A549 (cell line): ENCODE results near the gene PDZD2. TPM values are rescaled to one million over a fixed set of nuclear protein-coding genes. Genes with fewer than 3 reads are reported as not detected.

Experiments used
- ATAC-seq, 2 experiments: fragments of 200-7000 bp in 1 of 2; fragments of >200 bp in 1 of 2; cut with Nextera tagmentation in 1 of 2; cut with Tn5 transposase in 1 of 2; 3 replicates each; pipeline versions ENCODE4 v1.8.0 to v1.9.1; 2018 to 2020; ENCODE audit warnings: mild to moderate bottlenecking in 1 of 2, moderate library complexity in 1 of 2
- CTCF ChIA-PET: fragments of 300-600 bp; sonication (Branson Sonifier 250); formaldehyde crosslinking; extraction: SDS; loops from one replicate; lab custom pipeline; 2021; ENCODE audit warnings: antibody characterized with exemption, inconsistent platforms; lab: Yijun Ruan, JAX
- POLR2A ChIA-PET: fragments of 350-600 bp; formaldehyde crosslinking; extraction: SDS; loops from one replicate; lab custom pipeline; 2021; ENCODE audit warnings: antibody characterized with exemption, inconsistent platforms; lab: Yijun Ruan, JAX
- DNase-seq, 2 experiments: peaks; one replicate each; pipeline versions ENCODE4 v3.0.0 to v3.0.0-alpha.2; 2011 to 2016; ENCODE audit warnings: low read depth in 1 of 2, low spot score in 1 of 2
- FAIRE-seq: peaks from 2 replicates; lab custom pipeline; 2011; peaks lifted over from hg19 to GRCh38; lab: Jason Lieb, UNC
- H3K27ac ChIP-seq, 2 experiments: fragments of >200 bp; sonication (Bioruptor Twin); formaldehyde crosslinking; 3 replicates each; pipeline ENCODE4 v1.5.1; 2016 to 2017
- H3K4me1 ChIP-seq: fragments of >200 bp; sonication (Bioruptor Twin); formaldehyde crosslinking; 3 replicates; pipeline ENCODE4 v1.6.1; 2016
- H3K4me2 ChIP-seq: fragments of >200 bp; sonication (Bioruptor Twin); formaldehyde crosslinking; 3 replicates; pipeline ENCODE4 v1.6.1; 2016
- H3K4me3 ChIP-seq: fragments of >200 bp; sonication (Bioruptor Twin); formaldehyde crosslinking; 3 replicates; pipeline ENCODE4 v1.5.1; 2016
- H3K9me3 ChIP-seq: fragments of >200 bp; sonication (Bioruptor Twin); formaldehyde crosslinking; 3 replicates; pipeline ENCODE4 v1.6.1; 2016
- CBX8 ChIP-seq: fragments of 200-600 bp; sonication (generic); IDR thresholded peaks from 2 replicates; pipeline ENCODE4 v1.6.1; 2016
- CHD2 ChIP-seq: fragments of 150-350 bp; IDR thresholded peaks from 2 replicates; pipeline ENCODE4 v1.6.1; 2014; ENCODE audit warnings: low read length; ENCODE audit not compliant: partially characterized antibody
- CHD4 ChIP-seq: fragments of 200-600 bp; sonication (generic); IDR thresholded peaks from 2 replicates; pipeline ENCODE4 v1.6.1; 2016; ENCODE audit warnings: antibody characterized with exemption, mild to moderate bottlenecking, borderline replicate concordance
- CTCF ChIP-seq: fragments of >200 bp; sonication (Bioruptor Twin); formaldehyde crosslinking; IDR thresholded peaks from 3 replicates; pipeline ENCODE4 v1.5.1; 2016
- ELK1 ChIP-seq: fragments of 150-350 bp; IDR thresholded peaks from 2 replicates; pipeline ENCODE4 v1.6.1; 2014; ENCODE audit warnings: low read depth, mild to moderate bottlenecking, low read length
- ESRRA ChIP-seq: fragments of 150-350 bp; IDR thresholded peaks from 2 replicates; pipeline ENCODE4 v1.6.1; 2014; ENCODE audit warnings: mild to moderate bottlenecking, low read length, borderline replicate concordance
- FOSB ChIP-seq: fragments of 250-450 bp; sonication (Bioruptor Pico); IDR thresholded peaks from 2 replicates; pipeline ENCODE4 v1.5.0; 2020; ENCODE audit warnings: mild to moderate bottlenecking, moderate library complexity
- FOSL2 ChIP-seq, 2 experiments: fragments of 450-650 bp in 1 of 2; fragments of >200 bp in 1 of 2; sonication (Bioruptor Twin) in 1 of 2; formaldehyde crosslinking; IDR thresholded peaks; 2 replicates each; pipeline versions ENCODE4 v1.5.0 to v1.6.1; 2016 to 2020; ENCODE audit warnings: mild to moderate bottlenecking in 1 of 2, moderate library complexity in 1 of 2
- HDAC2 ChIP-seq: fragments of 200-600 bp; sonication (generic); IDR thresholded peaks from 2 replicates; pipeline ENCODE4 v1.6.1; 2016
- HOXA7 ChIP-seq: fragments of 250-450 bp; sonication (Bioruptor Pico); IDR thresholded peaks from 2 replicates; pipeline ENCODE4 v1.5.0; 2020; ENCODE audit warnings: mild to moderate bottlenecking, moderate library complexity
- JUN ChIP-seq, 2 experiments: fragments of >200 bp; sonication (Bioruptor Twin); formaldehyde crosslinking; IDR thresholded peaks; 2 replicates in 1 of 2; 3 replicates in 1 of 2; pipeline ENCODE4 v1.6.1; 2016 to 2017
- KDM1A ChIP-seq: fragments of 200-600 bp; sonication (generic); IDR thresholded peaks from 2 replicates; pipeline ENCODE4 v1.6.1; 2016; ENCODE audit warnings: low read depth, mild to moderate bottlenecking
- KDM5A ChIP-seq: fragments of 200-600 bp; sonication (generic); IDR thresholded peaks from 2 replicates; pipeline ENCODE4 v1.6.1; 2016; ENCODE audit warnings: antibody characterized with exemption, mild to moderate bottlenecking
- MAZ ChIP-seq: fragments of 150-350 bp; IDR thresholded peaks from 2 replicates; pipeline ENCODE4 v1.6.1; 2014; ENCODE audit warnings: antibody characterized with exemption, low read depth, low read length, borderline replicate concordance
- NFE2L2 ChIP-seq: fragments of 150-350 bp; conservative IDR thresholded peaks from 2 replicates; pipeline ENCODE4 v1.6.1; 2014; ENCODE audit warnings: low read length
- NPAS2 ChIP-seq: fragments of 250-450 bp; sonication (Bioruptor Pico); IDR thresholded peaks from 2 replicates; pipeline ENCODE4 v1.8.0; 2022; ENCODE audit warnings: mild to moderate bottlenecking, moderate library complexity, borderline replicate concordance
- NR3C1 ChIP-seq: fragments of >200 bp; sonication (Bioruptor Twin); formaldehyde crosslinking; IDR thresholded peaks from 3 replicates; pipeline ENCODE4 v1.6.1; 2017
- POLR2A ChIP-seq: IDR thresholded peaks from 2 replicates; pipeline ENCODE4 v1.6.1; 2012; ENCODE audit warnings: mild to moderate bottlenecking, low read length
- POLR2AphosphoS2 ChIP-seq: conservative IDR thresholded peaks from 2 replicates; pipeline ENCODE4 v1.6.1; 2012; ENCODE audit warnings: low read length, improper control_type of control experiment, inconsistent platforms
- RAD21 ChIP-seq, 2 experiments: fragments of >200 bp in 1 of 2; sonication (Bioruptor Twin) in 1 of 2; formaldehyde crosslinking in 1 of 2; IDR thresholded peaks in 1 of 2; conservative IDR thresholded peaks in 1 of 2; 2 replicates in 1 of 2; 3 replicates in 1 of 2; pipeline ENCODE4 v1.6.1; 2012 to 2018; ENCODE audit warnings: inconsistent platforms in 1 of 2
- RNF2 ChIP-seq: fragments of 200-600 bp; sonication (generic); IDR thresholded peaks from 2 replicates; pipeline ENCODE4 v1.6.1; 2016; ENCODE audit warnings: low read depth, mild to moderate bottlenecking, antibody characterized with exemption, moderate library complexity, borderline replicate concordance
- SMC3 ChIP-seq: fragments of >200 bp; sonication (Bioruptor Twin); formaldehyde crosslinking; IDR thresholded peaks from 3 replicates; pipeline ENCODE4 v1.6.1; 2018; ENCODE audit warnings: inconsistent platforms
- TFCP2L1 ChIP-seq: fragments of 250-450 bp; sonication (Bioruptor Pico); IDR thresholded peaks from 2 replicates; pipeline ENCODE4 v1.5.0; 2021; ENCODE audit warnings: mild to moderate bottlenecking
- ZFP36 ChIP-seq: fragments of 450-650 bp; IDR thresholded peaks from 2 replicates; pipeline ENCODE4 v1.6.1; 2014; ENCODE audit warnings: borderline replicate concordance; ENCODE audit not compliant: partially characterized antibody
- whole genome bisulfite sequencing: methylation state at CpG from one replicate; pipeline ENCODE4 v1.1.6; 2017; ENCODE audit errors: missing lambda C conversion rate; 5-methylcytosine and 5-hydroxymethylcytosine counted together
- polyA plus RNA-seq, 4 experiments: library from polyadenylated mRNA; depleted of rRNA in 3 of 4; stranded (reverse); fragments of >200 nt; fragmentation: RNase III in 1 of 4; extraction: RNeasy Plus Mini Kit Qiagen cat#74134 plus additional on column Dnase treatment in 1 of 4; gene quantifications; 2 replicates in 3 of 4; 3 replicates in 1 of 4; pipeline ENCODE4 v1.2.3, GENCODE V29; 2011 to 2017
- TF ChIP-seq, protein P1 (sequence below): fragments of 250-450 bp; sonication (Bioruptor Pico); IDR thresholded peaks from 2 replicates; pipeline ENCODE4 v1.5.0; 2021; ENCODE audit warnings: mild to moderate bottlenecking, moderate library complexity, borderline replicate concordance

Gene PDZD2
- polyA plus RNA-seq, 2 of the 4 experiments (the other 2 are of a cell fraction) = 0.06 to 0.09 TPM

GRCh38 chr5:31815376-31815775 lies 176.4 kb downstream of the PDZD2 start (continued):
- TF ChIP-seq, protein P1, sequence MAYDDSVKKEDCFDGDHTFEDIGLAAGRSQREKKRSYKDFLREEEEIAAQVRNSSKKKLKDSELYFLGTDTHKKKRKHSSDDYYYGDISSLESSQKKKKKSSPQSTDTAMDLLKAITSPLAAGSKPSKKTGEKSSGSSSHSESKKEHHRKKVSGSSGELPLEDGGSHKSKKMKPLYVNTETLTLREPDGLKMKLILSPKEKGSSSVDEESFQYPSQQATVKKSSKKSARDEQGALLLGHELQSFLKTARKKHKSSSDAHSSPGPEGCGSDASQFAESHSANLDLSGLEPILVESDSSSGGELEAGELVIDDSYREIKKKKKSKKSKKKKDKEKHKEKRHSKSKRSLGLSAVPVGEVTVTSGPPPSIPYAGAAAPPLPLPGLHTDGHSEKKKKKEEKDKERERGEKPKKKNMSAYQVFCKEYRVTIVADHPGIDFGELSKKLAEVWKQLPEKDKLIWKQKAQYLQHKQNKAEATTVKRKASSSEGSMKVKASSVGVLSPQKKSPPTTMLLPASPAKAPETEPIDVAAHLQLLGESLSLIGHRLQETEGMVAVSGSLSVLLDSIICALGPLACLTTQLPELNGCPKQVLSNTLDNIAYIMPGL (CRISPR knock-in tag) = no peak
- no peak for TF ChIP-seq KDM1A
- TF ChIP-seq HOXA7 (CRISPR knock-in tag) = no peak

- no peak overlapping the region for H3K4me3 ChIP-seq
- POLR2A ChIA-PET = no interaction called here
- H3K27ac ChIP-seq = no peak overlapping the region
- FAIRE-seq (no peak), ATAC-seq (peak in 1 of 2 experiments; percentile 56; a peak in 3 of 6 replicates), DNase-seq (peak in 1 of 2 experiments; percentile 23)
- H3K4me1 ChIP-seq = no peaks in the 10 kb centered on the region
- 18% methylated on average over 4 of the region's 4 CpGs for WGBS
- H3K4me2 ChIP-seq = no peak overlapping the region
- TF ChIP-seq CHD2 (no peak), MAZ (no peak), HDAC2 (no peak), JUN (IDR thresholded peaks at IDR 0.05) (no peak), POLR2A (no peak), NPAS2 (CRISPR knock-in tag) (no peak), RAD21 (conservative IDR thresholded peaks at IDR 0.05 in 1 of 2, IDR thresholded peaks at IDR 0.05 in 1 of 2) (no peak), FOSL2 (IDR thresholded peaks at IDR 0.05) (no peak), FOSL2 (CRISPR knock-in tag; IDR thresholded peaks at IDR 0.05) (no peak), KDM5A (no peak), ELK1 (no peak), CHD4 (no peak), NR3C1 (no peak), RNF2 (no peak), ESRRA (no peak), FOSB (CRISPR knock-in tag) (no peak), NFE2L2 (no peak), POLR2AphosphoS2 (no peak), SMC3 (no peak), TFCP2L1 (no peak), ZFP36 (no peak)
- TF ChIP-seq, all 56 proteins: peak for 0
- CTCF ChIA-PET = interaction anchor here (0.6 to 3.6 kb wide), 9 partner anchors 8 to 1398 kb away, joined by 3 to 19 read pairs (median 3); no protein-coding TSS in a partner anchor
- no peaks in the 10 kb centered on the region for H3K9me3 ChIP-seq
These were observed 181.1 kb downstream of the PDZD2 start for GRCh38 chr5:31819926-31820516.

DNA sequence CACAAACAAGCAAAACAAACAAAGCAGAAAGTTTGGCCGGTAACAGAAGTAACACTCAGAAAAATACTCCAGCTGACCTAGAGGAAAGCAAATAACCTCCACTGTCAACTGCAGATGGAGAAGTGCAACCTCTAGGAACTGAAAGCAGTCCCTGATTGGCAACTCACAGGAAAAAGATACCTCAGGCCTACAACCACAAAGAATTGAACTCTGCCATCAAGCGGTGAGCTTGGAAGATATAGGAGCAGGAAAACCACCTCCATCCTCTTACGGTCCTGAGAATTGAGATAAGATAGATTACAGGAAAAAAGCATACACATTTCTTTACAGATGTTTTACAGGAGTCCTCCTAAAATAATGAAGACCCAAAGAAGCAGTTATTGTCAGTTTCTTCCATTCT lies 184.5 kb downstream of the PDZD2 start:
- H3K27ac ChIP-seq = no peak overlapping the region
- peaks cover 5% of the 10 kb centered on the region; the same call in 1 of the 3 replicates for H3K4me1 ChIP-seq
- H3K4me3 ChIP-seq = no peak overlapping the region
- no peak for FAIRE-seq
- CTCF ChIA-PET = interaction anchor here (1.0 to 11.2 kb wide), 12 partner anchors 11 to 506 kb away, joined by 3 to 241 read pairs (median 8); no protein-coding TSS in a partner anchor
- DNase-seq = no peak
- H3K4me2 ChIP-seq = no peak overlapping the region
- WGBS = 43% methylated on average over 3 of the region's 3 CpGs
- POLR2A ChIA-PET = no interaction called here
- peak in 1 of 2 experiments; percentile 48; a peak in 1 of 6 replicates for ATAC-seq
- TF ChIP-seq CBX8 (no peak), CTCF (0 out of 3 replicates have a peak, but pooled peaks have one; percentile 9)
- H3K9me3 ChIP-seq = peaks cover 5% of the 10 kb centered on the region
